ENCODE results near the gene CD52. TPM values are rescaled to one million over a fixed set of nuclear protein-coding genes. Genes with fewer than 3 reads are reported as not detected.
A peak's percentile ranks its signal among the peaks of the same experiment; 100 is the strongest.

Gene CD52
- total RNA-seq, 1 donor from 2014 or later, result 4.6 TPM

DNA sequence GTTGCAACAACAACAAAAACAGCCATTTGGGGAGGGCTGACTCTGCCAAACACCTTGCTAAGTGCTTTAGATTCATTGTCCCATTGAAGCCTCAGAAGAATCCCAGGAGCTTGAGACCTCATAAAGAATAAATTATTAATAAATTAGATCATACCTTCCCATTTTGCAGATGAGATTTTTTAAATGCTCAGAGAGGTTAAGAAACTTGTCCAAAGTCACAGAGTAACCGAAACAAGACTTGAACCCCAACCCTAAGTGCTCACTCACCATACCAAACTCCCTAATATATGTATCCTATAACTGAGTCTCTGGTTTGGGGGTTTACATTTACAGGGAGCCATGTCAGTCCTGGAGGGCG, 32.6 kb downstream of the CD52 start:
- intact Hi-C loops (cut with DNase I), result no loop called here
- DNase-seq (ENCODE audit: low spot score), result no peak

DNA sequence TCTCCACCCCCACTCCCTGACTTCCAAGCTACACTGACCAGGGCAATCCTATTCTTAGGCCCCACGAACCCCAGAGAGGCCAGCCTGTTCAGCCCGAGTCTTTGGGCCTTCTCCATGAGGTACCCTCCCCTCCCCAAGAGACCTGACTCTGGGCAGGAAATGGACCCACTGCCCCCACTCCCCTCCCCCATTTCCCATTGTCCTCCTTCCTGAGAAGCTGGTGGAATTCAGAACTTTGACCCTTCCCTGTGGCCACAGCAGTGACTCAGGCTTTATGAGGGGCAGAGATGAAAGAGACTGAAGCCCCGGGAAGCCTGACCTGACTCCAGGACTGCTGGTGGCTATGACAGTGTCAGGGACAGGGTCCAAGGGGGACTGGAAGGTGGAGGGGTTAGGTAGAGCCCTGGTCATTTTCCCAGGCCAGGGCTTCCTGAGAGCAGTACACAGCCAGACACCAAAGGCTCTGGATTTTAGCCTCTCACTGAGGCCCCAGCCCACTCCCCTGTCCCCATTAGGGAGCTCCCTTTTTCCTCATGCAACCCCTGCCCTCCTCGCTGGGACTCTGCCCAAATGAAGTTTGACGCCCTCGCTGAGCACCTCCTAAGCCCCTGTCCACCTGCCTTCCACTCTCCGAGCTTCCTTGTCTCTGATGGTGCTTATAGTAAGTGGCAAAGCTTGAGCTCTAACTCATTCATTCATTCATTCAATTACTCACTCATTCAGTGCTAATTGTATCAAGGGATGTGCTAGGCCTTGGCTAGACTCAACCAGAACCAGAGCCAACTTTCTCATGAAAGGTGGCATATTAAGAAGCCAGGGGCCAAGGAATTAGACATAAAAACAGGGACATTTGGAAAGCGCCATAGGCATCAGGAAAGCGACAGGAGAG, 33.2 kb downstream of the CD52 start:
- intact Hi-C loops (cut with DNase I), result no loop called here
- DNase-seq (ENCODE audit: low spot score), result no peak

DNA sequence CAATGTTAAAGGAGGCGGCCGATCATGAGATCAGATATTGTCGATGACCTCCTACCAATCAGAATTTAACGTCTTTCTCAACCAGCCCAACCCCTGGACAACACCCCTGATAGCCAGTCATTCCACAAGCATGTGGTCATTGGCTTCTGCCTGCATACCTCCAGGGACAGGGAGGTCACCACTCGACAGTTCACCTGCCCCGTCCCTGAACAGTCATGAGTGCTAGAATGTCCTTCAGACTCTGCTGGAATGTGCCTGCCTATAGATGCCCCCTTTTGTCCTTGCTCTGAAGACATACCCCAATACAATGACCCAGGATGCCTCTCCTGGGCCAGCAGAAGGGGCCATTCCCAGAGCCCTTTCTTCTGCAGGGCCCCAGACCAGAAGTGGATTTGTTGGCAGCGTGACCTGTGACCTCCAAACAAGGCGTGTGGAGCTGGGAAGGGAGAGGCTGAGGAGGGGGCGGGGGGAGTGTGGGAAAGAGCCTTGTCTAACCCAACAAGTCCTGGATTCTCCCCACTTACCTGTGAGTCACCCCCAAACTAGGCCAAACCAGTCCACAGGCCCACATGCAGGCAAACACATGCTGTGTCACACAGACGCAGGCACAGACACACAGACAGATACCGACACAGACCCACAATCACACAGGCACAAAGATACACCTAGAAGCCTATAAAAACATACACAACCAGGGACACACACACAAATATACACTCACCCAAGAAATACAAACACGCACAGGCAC, 34.0 kb downstream of the CD52 start:
- no peak for DNase-seq (ENCODE audit: low spot score)
- intact Hi-C loops (cut with DNase I), result no loop called here

DNA sequence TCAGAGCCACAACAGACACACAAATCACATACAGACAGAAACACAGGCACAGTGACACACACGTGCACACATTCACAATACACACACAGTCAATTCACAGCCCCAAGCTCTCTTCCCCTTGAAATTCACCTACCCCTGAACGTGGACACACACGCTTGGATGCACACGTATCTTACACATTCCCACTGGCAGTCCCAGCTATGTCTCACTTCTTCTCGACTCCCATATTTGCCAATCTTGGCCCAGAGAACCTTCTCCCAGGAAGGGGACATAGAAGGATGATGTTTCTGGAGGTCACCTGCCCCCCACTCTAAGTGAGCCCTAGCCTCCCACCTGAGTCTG, 34.6 kb downstream of the CD52 start:
- intact Hi-C loops (cut with DNase I), result no loop called here
- DNase-seq (ENCODE audit: low spot score), result no peak

DNA sequence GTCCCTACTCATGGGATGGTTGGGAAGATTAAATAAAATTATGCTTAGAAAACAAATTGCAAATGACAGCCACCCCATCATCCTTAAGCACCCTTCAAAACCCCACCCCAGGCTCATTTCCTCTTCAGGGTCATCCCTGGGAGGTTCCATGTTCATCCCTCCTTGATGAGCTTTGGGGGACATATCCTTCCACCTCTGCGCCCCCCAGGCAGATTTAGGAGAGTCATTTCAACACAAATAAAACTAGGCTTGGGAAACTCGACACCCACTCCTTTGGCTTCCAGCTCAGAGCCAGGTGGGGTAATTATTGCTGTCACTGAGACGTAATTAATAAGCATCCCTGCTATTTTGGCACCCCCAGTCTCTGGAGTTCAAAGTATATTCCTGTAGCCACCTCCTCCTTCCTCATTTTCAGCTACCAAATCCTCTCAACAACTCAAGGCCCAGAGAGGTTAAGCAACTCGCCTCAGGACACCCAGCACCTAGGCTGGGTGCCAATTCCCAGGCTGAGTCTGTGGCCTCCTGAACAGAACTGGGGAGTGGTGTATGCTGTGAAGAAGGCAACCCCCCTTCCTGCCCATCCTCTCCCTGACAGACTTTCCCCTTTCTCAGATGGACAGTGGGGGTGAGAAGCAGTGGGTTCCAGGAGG, 35.6 kb downstream of the CD52 start:
- no peak for DNase-seq (ENCODE audit: low spot score)
- intact Hi-C loops (cut with DNase I), result no loop called here

DNA sequence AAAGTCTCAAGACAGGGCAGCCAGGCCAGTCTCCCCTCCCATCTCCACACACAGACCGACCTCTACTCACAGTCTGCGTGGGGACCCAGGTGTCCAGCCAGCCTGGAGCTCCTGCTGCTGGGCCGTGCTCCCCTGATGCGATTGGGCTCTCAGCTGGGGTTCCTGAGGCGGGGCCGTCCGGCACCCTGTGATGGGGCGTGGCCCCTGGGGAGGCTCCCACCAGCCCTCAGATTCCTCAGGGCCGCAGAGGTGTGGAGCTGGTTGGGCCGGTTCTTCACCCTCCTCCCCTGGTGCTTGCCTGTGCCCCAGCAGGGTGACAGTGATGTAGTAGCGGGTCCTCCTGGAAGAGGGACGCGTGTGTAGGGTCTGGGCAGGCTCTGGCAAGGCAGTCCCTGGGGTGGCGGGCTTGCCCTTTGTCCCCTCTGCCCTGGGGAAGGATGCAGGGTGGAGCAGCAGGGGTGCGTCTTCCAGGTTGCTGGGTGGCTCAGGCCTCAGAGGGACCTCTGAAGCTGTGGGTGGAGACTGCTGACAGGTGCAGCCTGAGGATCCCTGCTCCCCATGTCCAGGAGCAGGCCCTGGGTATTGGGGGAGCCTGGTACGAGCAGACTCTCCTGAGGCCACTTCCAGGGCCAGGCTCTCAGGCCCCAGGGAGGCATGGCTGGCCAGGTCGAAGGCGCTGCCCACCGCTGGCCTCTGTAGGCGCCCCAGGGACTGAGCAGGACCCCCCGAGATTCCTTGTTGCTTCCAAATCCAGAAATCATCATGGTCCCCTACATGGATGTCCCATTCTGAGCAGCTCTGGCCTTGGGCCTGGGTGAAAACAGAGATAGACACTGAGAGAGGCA, 36.4 kb downstream of the CD52 start, which contains the start of gene CRYBG2:
CRYBG2 (minus strand) TSS at position 155 of the 845 bp plus-strand sequence. CDS start 7,473 bp downstream, outside the sequence.
- intact Hi-C loops (cut with DNase I), result no loop called here

DNA sequence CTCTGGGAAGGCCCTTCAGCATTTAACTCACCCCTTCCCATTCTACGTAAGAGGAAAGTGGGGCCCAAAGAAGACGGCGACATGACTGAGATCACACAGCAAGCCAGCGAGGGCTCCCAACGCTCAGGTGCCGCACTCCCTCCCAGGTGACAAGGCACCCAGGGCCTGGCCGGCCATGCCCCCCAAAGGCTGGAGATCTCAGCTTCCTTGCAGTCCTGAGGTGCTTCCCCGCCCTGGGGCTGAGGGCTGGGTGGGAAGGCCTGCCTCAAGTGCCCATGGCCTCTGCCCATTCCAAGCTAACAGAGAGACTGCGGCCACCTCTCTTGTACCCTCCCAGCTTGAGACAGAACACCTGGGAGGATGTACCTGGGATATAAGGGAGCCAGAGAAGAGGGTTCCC, 37.2 kb downstream of the CD52 start:
- DNase-seq (ENCODE audit: low spot score), result no peak
- intact Hi-C loops (cut with DNase I), result no loop called here

More for the DNA sequence above, 36.4 kb downstream of the CD52 start, which contains the start of gene CRYBG2:
- no peak for DNase-seq (ENCODE audit: low spot score)

DNA sequence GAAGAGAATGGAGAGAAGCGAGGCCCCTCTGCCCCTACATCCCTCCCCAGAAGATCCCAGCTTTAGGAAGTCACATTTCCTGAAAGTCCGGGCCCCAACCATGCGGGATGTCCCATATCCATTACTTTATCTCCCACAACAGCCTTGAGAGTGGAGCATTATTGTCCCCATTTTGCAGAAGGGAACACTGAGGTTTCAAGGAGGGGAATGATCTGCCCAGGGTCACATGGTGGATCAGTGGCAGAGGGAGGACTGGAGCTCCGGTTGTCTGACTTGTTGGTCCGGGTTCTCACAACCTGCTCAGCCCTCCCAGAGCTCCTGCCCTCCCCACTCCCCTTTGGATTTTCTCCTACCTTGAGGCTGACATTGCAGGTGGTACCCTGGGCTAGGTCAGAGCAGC, 38.3 kb downstream of the CD52 start:
- intact Hi-C loops (cut with DNase I), result no loop called here
- DNase-seq (ENCODE audit: low spot score), result no peak

DNA sequence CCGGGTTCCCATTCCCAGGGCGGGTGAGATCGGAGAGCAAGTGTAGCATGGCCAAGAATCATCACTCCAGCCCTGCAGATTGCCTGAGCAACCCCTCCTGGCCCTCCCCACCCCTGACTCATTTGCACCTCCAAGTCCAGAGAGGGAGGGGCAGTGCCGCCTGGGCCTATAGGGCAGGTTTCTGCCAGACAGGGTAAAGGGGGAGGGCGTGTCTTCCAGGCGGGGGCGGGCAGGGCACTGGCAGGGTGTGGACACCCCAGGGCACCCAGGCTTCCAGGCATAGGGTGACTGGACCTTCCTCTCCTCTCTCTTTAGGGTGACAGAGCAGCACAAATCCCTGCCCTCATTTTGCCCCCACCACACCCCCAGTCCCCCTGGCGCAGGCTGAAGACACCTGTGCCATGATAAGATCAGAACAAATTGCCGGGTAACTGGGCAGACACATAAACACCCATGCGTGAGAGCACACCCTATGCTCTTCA, 39.4 kb downstream of the CD52 start:
- DNase-seq (ENCODE audit: low spot score), result no peak

DNA sequence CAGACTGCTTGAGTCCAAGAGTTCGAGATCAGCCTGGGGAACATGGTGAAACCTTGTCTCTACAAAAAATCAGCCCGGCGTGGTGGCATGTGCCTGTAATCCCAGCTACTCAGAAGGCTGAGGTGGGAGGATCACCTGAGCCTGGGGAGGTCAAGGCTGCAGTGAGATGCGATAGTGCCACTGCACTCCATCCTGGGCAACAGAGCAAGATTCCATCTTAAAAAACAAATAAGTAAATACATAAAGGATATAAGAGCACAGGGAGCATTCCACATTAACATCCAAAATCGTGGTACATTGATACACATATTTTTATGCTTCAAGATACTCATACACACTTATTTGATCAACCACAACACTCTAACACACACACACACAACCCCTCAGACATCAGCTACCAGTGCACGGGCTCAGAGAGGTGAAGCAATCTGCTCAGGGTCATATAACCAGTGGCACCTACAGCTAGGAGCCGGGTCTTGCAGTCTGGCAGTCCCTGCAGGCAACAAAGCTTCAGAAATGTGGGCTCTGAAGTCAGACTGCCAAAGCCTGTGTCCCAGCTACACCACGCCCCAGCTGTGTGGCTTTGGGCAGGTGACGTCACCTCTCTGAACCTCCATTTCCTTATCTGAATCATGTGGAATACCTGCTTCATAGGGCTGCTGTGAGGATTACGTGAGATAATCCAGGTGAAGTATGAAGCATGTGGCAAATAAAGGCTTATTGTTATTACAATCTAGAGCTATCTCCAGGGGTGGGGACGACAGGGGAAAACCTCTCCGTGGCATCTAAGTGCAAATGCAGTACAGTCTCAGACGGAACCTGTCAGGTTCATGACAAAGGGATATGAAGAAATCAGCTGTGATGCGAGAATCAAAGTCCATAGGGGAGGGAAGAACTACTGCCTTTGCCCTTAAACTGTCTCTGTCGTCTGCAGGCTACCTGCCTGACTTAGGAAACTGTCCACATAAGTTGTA, 40.9 kb downstream of the CD52 start:
- intact Hi-C loops (cut with DNase I), result no loop called here

More for the DNA sequence above, 39.4 kb downstream of the CD52 start:
- intact Hi-C loops (cut with DNase I), result no loop called here

DNA sequence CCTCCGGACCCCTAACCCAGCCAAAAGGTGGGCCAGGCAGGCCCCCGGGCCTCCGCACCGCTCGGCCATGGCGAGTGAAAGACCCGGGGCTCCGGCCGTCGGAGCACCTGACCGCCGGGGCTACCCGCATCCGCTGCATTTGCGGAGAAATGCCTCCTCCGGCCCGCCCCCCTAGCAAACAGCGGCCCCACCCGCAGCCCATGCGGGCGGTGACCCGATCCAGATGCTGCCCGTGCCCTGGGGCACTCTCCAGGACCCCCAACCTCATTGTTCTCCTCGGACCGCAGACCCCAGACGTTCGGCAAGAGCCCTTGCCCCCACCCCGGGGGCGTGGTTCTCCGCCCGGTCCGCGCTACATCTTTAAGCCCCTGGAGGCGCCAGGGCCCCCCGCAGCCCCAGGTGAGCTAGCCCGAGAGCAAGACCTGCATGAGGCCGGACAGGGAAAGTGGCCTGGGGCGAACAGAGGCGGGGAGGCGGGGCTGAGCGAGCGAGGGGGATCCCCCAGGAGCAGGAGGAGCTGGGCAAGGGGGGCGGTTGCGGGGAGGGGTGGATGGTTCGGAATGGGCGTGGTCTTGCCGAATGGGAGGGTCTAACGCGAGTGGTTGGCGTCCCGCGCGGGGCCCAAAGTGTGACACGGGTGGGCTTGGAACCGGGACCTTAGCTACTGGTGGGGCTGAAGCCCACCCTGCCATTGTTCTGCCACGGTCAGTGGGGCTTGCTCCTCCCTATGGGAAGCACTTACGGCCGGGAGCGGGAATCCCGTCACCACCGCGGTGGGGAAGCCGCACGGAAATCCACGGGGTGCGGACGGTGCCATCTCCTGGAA, 42.4 kb downstream of the CD52 start:
- no peak for DNase-seq (ENCODE audit: low spot score)
- intact Hi-C loops (cut with DNase I), result loop anchor here (5.0 kb wide), 1 partner anchor 73 kb away; no protein-coding TSS in a partner anchor

More for the DNA sequence above, 40.9 kb downstream of the CD52 start:
- DNase-seq (ENCODE audit: low spot score), result no peak

DNA sequence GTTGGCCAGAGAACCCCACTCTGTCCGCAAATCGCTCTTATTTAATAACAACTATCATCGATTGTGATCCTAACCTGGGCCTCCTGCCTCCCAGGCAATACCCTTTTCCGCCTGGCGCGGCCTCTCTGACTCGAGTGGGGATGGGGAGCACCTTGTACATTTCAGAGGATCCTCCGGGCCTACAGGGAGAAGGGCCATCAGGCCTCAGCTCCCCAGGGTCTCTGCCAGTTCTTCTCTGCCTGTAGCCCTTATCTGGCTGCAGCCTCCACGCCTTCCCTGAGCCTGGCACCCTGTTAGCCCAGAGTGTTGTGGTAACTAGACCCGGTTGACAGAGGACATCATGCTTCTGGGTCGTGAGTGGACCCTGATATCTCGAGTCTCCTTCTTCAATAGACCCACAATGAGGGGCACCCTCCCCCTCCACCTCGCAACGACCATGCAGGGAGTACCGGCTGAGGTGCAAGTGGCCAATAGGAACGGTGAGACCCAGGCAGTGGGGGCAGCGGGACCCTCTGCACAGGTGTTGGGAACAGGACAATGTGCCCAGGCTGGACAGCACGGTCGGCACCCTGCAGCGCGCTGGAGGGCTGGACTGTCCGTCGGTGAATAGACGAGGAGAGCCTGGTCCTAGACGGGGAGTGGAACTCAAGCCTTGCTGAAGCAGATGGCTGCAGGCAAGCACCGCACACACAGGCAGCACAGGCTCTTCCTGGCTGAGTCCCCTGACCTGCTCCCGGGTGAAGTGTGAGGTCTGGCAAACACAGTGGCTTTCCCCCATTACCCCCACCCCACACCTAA, 43.2 kb downstream of the CD52 start:
- DNase-seq (ENCODE audit: low spot score), result no peak
- intact Hi-C loops (cut with DNase I), result loop anchor here (5.0 kb wide), 1 partner anchor 74 kb away; no protein-coding TSS in a partner anchor

DNA sequence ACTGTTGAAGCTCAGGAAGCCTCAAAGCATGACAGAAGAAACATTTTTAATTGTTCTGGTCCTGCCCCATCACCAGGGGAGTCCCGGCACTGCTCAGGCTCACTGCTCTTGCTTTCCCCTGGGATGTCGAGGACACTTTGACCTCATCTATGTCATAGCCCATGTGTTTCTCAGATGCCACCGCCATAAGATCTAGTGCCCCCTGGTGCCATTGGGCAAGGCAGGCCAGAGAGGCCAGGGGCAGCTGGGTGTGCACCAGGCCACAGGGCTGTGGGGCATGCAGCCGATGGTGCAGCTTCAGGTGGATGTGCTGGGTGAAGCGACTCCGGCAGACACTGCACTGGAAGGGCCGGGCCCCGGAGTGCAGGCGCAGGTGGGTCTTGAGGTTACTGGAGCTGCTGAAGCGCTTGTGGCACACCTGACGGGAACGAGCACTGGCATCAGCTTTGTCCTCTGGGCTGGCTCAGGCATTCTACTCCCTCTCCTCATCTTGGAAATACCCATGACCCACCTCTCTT, 43.9 kb downstream of the CD52 start:
- intact Hi-C loops (cut with DNase I), result loop anchor here (5.0 kb wide), 1 partner anchor 74 kb away; no protein-coding TSS in a partner anchor
- DNase-seq (ENCODE audit: low spot score), result no peak

DNA sequence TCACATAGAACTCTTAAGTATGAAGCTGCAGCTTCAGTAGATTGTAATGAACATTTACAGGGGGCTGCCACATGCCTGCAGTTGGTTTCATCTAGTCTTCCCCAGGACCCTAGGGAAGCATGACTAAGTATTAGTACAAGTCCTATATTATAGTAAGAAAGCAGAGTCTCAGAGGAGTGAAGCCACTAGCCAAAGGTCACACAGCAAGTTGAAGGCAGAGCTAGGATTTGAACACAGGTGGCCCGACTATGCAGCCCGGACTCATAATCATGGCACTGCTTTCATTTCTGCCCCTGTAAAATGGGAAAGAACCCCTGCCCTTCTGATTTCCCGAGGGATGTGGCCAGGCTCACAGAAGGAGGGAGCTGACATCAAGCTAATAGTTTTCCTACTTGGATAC, 44.6 kb downstream of the CD52 start:
- intact Hi-C loops (cut with DNase I), result loop anchor here (5.0 kb wide), 1 partner anchor 75 kb away; no protein-coding TSS in a partner anchor
- DNase-seq (ENCODE audit: low spot score), result no peak

DNA sequence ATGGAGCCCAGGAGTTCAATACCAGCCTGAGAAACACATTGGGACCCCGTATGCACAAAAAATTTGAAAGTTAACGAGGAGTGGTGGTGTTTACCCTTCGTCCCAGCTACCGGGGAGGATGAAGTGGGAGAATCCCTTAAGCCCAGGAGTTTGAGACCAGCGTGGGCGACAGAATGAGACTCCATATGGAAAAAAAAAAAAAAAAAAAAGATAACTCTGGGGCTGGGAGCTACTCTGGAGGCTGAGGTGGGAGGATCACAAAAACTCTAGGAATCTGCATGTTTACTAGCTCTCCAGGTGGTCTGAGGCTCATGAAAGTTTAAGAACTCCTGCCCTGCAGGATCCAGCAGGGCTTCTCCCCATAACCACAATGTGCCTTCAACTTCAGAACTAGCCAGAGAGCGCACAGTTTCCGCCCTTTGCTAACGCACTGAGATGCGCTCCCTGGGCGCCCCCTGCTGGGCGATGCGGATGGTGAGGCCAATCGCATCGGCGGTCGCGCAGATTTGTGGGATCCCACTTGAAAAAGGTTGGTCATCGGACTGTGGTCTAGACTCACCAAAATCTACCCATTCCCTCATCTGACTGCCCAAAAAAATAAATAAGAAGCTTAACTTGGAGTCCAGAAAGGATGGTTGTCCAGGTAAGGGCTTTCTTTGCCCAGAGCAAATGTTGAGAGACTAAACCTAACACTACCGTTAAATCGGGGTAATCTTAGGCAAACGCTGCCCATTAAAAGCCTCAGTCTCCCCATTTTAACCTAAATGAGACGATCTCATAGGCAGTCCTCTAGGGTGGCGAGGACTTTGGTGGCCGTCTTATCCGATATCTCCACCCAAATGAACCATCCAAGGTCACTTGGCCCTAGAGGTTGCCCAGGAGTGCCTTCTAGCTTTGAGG, 46.0 kb downstream of the CD52 start:
- DNase-seq (ENCODE audit: low spot score), result peak; percentile 87
- intact Hi-C loops (cut with DNase I), result loop anchor here (5.0 kb wide), 1 partner anchor 76 kb away; no protein-coding TSS in a partner anchor

Measured in cardiac septum (tissue), 1 donor.